Measurements from ENCODE around the gene USP53.
"Not testable (repeated sequence)": the region's sequence is repeated elsewhere in the genome, so short reads cannot be mapped to it uniquely, and the experiment has no call there.

Gene USP53

DNA sequence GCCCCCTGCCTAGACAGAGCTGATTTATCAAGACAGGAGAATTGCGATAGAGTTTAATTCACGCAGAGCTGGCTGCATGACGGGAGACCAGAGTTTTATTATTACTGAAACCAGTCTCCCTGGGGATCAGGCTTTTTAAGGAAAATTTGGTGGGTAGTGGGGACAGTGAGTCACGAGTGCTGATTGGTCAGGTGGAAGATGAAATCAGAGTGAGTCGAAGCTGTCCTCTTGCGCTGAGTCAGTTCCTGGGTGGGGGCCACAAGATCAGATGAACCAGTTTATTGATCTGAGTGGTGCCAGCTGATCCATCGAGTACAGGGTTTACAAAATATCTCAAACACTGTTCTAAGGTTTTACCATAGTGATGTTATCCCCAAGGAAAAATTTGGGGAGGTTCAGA is 40.3 kb upstream of the USP53 start:
- H3K4me2 ChIP-seq (ENCODE audit: low read depth, low read length, poor library complexity, severe bottlenecking) = no peak overlapping the region
- H3K4me3 ChIP-seq (ENCODE audit: insufficient read depth, low read length, poor library complexity, severe bottlenecking) = no peak overlapping the region
- no peaks in the 10 kb centered on the region for H3K9me2 ChIP-seq (replicated peaks; ENCODE audit: insufficient read depth, low read length)
- H2AFZ ChIP-seq (ENCODE audit: low read depth, low read length, severe bottlenecking) = no peak overlapping the region
- H3K27ac ChIP-seq (ENCODE audit: low read depth, low read length) = no peak overlapping the region
- no peaks in the 10 kb centered on the region for H3F3A ChIP-seq (ENCODE audit: insufficient read depth)
- H3K36me3 ChIP-seq (ENCODE audit: low read length) = no peaks in the 10 kb centered on the region
- H3K9ac ChIP-seq (ENCODE audit: low read length) = no peak overlapping the region
- no peaks in the 10 kb centered on the region for H4K20me1 ChIP-seq (ENCODE audit: low read depth, low read length)
- H3K27me3 ChIP-seq (ENCODE audit: low read length) = no peaks in the 10 kb centered on the region
- TF ChIP-seq EZH2phosphoT487 (conservative IDR thresholded peaks at IDR 0.05; ENCODE audit: low read length) = no peak
- TF ChIP-seq, protein P1, sequence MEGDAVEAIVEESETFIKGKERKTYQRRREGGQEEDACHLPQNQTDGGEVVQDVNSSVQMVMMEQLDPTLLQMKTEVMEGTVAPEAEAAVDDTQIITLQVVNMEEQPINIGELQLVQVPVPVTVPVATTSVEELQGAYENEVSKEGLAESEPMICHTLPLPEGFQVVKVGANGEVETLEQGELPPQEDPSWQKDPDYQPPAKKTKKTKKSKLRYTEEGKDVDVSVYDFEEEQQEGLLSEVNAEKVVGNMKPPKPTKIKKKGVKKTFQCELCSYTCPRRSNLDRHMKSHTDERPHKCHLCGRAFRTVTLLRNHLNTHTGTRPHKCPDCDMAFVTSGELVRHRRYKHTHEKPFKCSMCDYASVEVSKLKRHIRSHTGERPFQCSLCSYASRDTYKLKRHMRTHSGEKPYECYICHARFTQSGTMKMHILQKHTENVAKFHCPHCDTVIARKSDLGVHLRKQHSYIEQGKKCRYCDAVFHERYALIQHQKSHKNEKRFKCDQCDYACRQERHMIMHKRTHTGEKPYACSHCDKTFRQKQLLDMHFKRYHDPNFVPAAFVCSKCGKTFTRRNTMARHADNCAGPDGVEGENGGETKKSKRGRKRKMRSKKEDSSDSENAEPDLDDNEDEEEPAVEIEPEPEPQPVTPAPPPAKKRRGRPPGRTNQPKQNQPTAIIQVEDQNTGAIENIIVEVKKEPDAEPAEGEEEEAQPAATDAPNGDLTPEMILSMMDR (IDR thresholded peaks at IDR 0.05; ENCODE audit: insufficient read depth, low read length, poor library complexity, severe bottlenecking) = no peak
- H3K79me2 ChIP-seq (ENCODE audit: insufficient read depth, low read length) = no peaks in the 10 kb centered on the region
- no peaks in the 10 kb centered on the region for H3K9me3 ChIP-seq (ENCODE audit: insufficient read depth, low read length)

DNA sequence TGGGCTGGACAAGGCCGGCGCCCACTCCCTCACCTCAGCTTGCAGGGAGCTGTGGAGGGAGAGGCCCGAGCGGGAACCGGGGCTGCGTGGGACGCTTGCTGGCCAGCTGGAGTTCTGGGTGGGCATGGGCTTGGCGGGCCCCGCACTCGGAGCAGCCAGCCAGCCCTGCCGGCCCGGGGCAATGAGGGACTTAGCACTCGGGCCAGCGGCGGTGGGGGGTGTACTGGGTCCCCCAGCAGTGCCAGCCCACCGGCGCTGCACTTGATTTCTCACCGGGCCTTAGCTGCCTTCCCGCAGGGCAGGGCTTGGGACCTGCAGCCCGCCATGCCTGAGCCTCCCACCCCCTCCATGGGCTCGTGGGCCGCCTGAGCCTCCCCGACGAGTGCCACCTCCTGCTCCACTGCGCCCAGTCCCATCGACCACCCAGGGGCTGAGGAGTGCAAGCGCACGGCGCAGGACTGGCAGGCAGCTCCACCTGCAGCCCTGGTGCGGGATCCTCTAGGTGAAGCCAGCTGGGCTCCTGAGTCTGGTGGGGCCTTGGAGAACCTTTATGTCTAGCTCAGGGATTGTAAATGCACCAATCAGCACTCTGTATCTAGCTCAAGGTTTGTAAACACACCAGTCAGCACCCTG is 38.7 kb upstream of the USP53 start:
- H3K36me3 ChIP-seq (ENCODE audit: low read length); H3K9ac ChIP-seq (ENCODE audit: low read length); H3K9me3 ChIP-seq (ENCODE audit: insufficient read depth, low read length); H3K79me2 ChIP-seq (ENCODE audit: insufficient read depth, low read length); H2AFZ ChIP-seq (ENCODE audit: low read depth, low read length, severe bottlenecking); H3K4me3 ChIP-seq (ENCODE audit: insufficient read depth, low read length, poor library complexity, severe bottlenecking); H3K27ac ChIP-seq (ENCODE audit: low read depth, low read length); H4K20me1 ChIP-seq (ENCODE audit: low read depth, low read length); H3K27me3 ChIP-seq (ENCODE audit: low read length); H3F3A ChIP-seq (ENCODE audit: insufficient read depth); H3K9me2 ChIP-seq (replicated peaks; ENCODE audit: insufficient read depth, low read length); H3K4me2 ChIP-seq (ENCODE audit: low read depth, low read length, poor library complexity, severe bottlenecking): not testable (repeated sequence)

DNA sequence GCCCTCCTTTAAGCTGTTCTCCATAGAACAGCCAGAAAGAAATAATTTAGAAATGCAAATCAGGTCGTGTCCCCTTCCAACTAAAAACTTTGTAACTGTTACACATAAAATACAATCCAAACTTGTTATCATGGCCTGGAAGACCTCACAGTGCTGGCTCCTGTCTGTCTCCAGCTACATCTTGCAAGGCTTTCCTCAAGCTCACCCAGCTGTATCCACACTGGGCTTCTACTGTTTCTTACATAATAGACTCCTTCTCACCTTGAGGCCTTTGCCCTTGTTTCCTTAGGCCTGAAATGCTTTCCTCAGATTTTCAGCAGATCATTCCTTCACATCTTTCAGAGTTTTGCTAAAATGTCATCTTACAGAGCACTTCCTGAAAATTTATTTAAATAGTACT is 33.5 kb upstream of the USP53 start:
- Histone ChIP-seq H3K9me2 (replicated peaks; ENCODE audit: insufficient read depth, low read length) (no peaks in the 10 kb centered on the region), H3F3A (ENCODE audit: insufficient read depth) (no peaks in the 10 kb centered on the region), H2AFZ (ENCODE audit: low read depth, low read length, severe bottlenecking) (no peak overlapping the region), H3K27ac (ENCODE audit: low read depth, low read length) (no peak overlapping the region), H3K9ac (ENCODE audit: low read length) (no peak overlapping the region), H3K79me2 (ENCODE audit: insufficient read depth, low read length) (no peaks in the 10 kb centered on the region), H3K4me3 (ENCODE audit: insufficient read depth, low read length, poor library complexity, severe bottlenecking) (no peak overlapping the region), H3K4me2 (ENCODE audit: low read depth, low read length, poor library complexity, severe bottlenecking) (no peak overlapping the region), H3K9me3 (ENCODE audit: insufficient read depth, low read length) (no peaks in the 10 kb centered on the region), H3K27me3 (ENCODE audit: low read length) (no peaks in the 10 kb centered on the region), H3K36me3 (ENCODE audit: low read length) (no peaks in the 10 kb centered on the region), H4K20me1 (ENCODE audit: low read depth, low read length) (no peaks in the 10 kb centered on the region)
- TF ChIP-seq, protein P1 (IDR thresholded peaks at IDR 0.05; ENCODE audit: insufficient read depth, low read length, poor library complexity, severe bottlenecking) = no peak

DNA sequence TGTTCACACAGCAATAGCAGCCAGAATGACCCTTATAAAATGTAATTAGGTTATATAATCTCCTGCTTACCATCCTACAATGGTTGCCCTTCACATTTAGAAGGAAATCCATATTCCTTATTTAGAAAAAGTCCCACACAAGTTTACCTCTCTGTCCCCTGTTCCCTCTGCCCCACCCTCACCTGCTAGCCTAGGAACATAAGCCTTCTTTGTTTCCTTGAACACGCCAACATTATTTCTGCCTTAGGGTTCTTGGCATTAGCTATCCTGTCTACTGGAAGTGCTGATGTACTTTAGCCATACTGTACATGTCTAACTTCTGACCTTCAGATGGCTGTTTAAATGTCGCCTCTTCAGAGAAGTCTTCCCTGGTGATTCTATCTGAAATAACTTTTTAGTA is 28.4 kb upstream of the USP53 start:
- H3K27ac ChIP-seq (ENCODE audit: low read depth, low read length) = no peak overlapping the region
- no peaks in the 10 kb centered on the region for H3K9me2 ChIP-seq (replicated peaks; ENCODE audit: insufficient read depth, low read length)
- no peak overlapping the region for H3K4me2 ChIP-seq (ENCODE audit: low read depth, low read length, poor library complexity, severe bottlenecking)
- H3K36me3 ChIP-seq (ENCODE audit: low read length) = no peaks in the 10 kb centered on the region
- H2AFZ ChIP-seq (ENCODE audit: low read depth, low read length, severe bottlenecking) = no peak overlapping the region
- no peaks in the 10 kb centered on the region for H3K79me2 ChIP-seq (ENCODE audit: insufficient read depth, low read length)
- no peaks in the 10 kb centered on the region for H4K20me1 ChIP-seq (ENCODE audit: low read depth, low read length)
- no peaks in the 10 kb centered on the region for H3F3A ChIP-seq (ENCODE audit: insufficient read depth)
- H3K9ac ChIP-seq (ENCODE audit: low read length) = no peak overlapping the region
- no peak for TF ChIP-seq EZH2phosphoT487 (conservative IDR thresholded peaks at IDR 0.05; ENCODE audit: low read length)
- TF ChIP-seq, protein P1 (IDR thresholded peaks at IDR 0.05; ENCODE audit: insufficient read depth, low read length, poor library complexity, severe bottlenecking) = no peak
- H3K27me3 ChIP-seq (ENCODE audit: low read length) = no peaks in the 10 kb centered on the region
- H3K9me3 ChIP-seq (ENCODE audit: insufficient read depth, low read length) = no peaks in the 10 kb centered on the region
- no peak overlapping the region for H3K4me3 ChIP-seq (ENCODE audit: insufficient read depth, low read length, poor library complexity, severe bottlenecking)

Measured in SU-DHL-6 (cell line).